AG08396 (cell line): Measurements from ENCODE around the gene COL13A1.
A peak's percentile ranks its signal among the peaks of the same experiment; 100 is the strongest.

Experiments
- DNase-seq: peaks from one replicate; pipeline ENCODE4 v3.0.0; 2012; ENCODE audit warnings: low spot score, mixed read lengths

The COL13A1 gene

GRCh38 chr10:69792341-69792740, 9.4 kb upstream of the COL13A1 start:
- DNase-seq, result no peak

GRCh38 chr10:69794673-69795072, 7.0 kb upstream of the COL13A1 start:
- DNase-seq, result no peak

GRCh38 chr10:69795242-69795934, 6.3 kb upstream of the COL13A1 start:
- DNase-seq, result no peak

GRCh38 chr10:69797959-69798358, 3.7 kb upstream of the COL13A1 start:
- DNase-seq, result no peak

- peak; percentile 75 for DNase-seq
Observed at GRCh38 chr10:69800109-69800508, 1.6 kb upstream of the COL13A1 start.

- no peak for DNase-seq
Observed at GRCh38 chr10:69800665-69801064, 1.0 kb upstream of the COL13A1 start.

GRCh38 chr10:69801094-69801433, 642 bp upstream of the COL13A1 start:
- peak; percentile 72 for DNase-seq

- DNase-seq, result peak; percentile 79
Observed at GRCh38 chr10:69802424-69803161, 887 bp downstream of the COL13A1 start.

GRCh38 chr10:69803809-69804208, 2.1 kb downstream of the COL13A1 start:
- DNase-seq, result peak; percentile 37

- no peak for DNase-seq
Observed at GRCh38 chr10:69804775-69805174, 3.1 kb downstream of the COL13A1 start.

GRCh38 chr10:69807122-69807521, 5.4 kb downstream of the COL13A1 start:
- DNase-seq, result peak; percentile 82

GRCh38 chr10:69807696-69808095, 6.0 kb downstream of the COL13A1 start:
- DNase-seq, result peak; percentile 55

GRCh38 chr10:69809318-69809717, 7.6 kb downstream of the COL13A1 start:
- no peak for DNase-seq

GRCh38 chr10:69810097-69810496, 8.4 kb downstream of the COL13A1 start:
- DNase-seq, result no peak

- no peak for DNase-seq
Observed at GRCh38 chr10:69810675-69811397, 9.1 kb downstream of the COL13A1 start.

GRCh38 chr10:69813632-69814031, 11.9 kb downstream of the COL13A1 start:
- DNase-seq, result no peak

- no peak for DNase-seq
Observed at GRCh38 chr10:69814251-69814650, 12.5 kb downstream of the COL13A1 start.

GRCh38 chr10:69815104-69815503, 13.4 kb downstream of the COL13A1 start:
- no peak for DNase-seq

- DNase-seq, result no peak
Observed at GRCh38 chr10:69816521-69816920, 14.8 kb downstream of the COL13A1 start.

- DNase-seq, result peak; percentile 28
Observed at GRCh38 chr10:69817078-69817581, 15.4 kb downstream of the COL13A1 start.

GRCh38 chr10:69818676-69819239, 17.1 kb downstream of the COL13A1 start:
- DNase-seq, result no peak

- DNase-seq, result peak; percentile 32
Observed at GRCh38 chr10:69819716-69820506, 18.2 kb downstream of the COL13A1 start.
